NB4 (cell line): Measurements from ENCODE around the gene RAB3IL1.

Source experiments
- DNase-seq: peaks from one replicate; pipeline ENCODE4 v3.0.0; 2010; ENCODE audit warnings: low read depth
- H3K4me3 ChIP-seq: one replicate; pipeline ENCODE4 v1.5.1; 2011; ENCODE audit warnings: mild to moderate bottlenecking, low read depth, low read length, moderate library complexity
- MYC ChIP-seq: IDR thresholded peaks from 2 replicates; pipeline ENCODE4 v1.6.1; 2011; ENCODE audit warnings: low read depth, low read length
- POLR2A ChIP-seq: IDR thresholded peaks from 2 replicates; pipeline ENCODE4 v1.6.1; 2011; ENCODE audit warnings: mild to moderate bottlenecking; ENCODE audit not compliant: insufficient read length; ENCODE audit errors: extremely low read depth
- TF ChIP-seq, protein P1 (sequence below): IDR thresholded peaks from one replicate; pipeline ENCODE4 v1.5.1; 2012; ENCODE audit warnings: low read depth, low read length
- TF ChIP-seq, protein P2 (sequence below): IDR thresholded peaks from 2 replicates; pipeline ENCODE4 v1.6.1; 2011; ENCODE audit warnings: low read depth, low read length

The RAB3IL1 gene

DNA sequence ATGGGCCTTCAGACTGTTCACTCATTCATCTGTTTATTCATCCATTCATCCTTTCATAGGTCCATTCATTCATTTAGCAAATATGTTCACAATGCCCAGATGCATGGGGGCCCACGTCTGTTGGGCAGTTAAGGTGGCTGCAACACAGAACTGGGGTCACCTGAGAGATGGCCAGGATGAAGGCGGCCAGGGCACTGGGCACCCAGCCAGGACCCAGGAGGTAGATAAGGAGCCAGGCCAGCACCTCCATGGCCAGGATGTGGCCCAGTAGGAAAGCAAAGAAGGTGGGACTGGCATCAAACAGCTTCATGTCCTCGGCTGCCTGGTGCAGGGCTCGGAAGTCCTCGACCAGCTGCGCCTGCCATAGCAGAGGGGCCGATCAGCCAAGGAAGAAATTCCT, 38.2 kb downstream of the RAB3IL1 start:
- H3K4me3 ChIP-seq, result no peak overlapping the region
- no peak for DNase-seq
- TF ChIP-seq, protein P1, sequence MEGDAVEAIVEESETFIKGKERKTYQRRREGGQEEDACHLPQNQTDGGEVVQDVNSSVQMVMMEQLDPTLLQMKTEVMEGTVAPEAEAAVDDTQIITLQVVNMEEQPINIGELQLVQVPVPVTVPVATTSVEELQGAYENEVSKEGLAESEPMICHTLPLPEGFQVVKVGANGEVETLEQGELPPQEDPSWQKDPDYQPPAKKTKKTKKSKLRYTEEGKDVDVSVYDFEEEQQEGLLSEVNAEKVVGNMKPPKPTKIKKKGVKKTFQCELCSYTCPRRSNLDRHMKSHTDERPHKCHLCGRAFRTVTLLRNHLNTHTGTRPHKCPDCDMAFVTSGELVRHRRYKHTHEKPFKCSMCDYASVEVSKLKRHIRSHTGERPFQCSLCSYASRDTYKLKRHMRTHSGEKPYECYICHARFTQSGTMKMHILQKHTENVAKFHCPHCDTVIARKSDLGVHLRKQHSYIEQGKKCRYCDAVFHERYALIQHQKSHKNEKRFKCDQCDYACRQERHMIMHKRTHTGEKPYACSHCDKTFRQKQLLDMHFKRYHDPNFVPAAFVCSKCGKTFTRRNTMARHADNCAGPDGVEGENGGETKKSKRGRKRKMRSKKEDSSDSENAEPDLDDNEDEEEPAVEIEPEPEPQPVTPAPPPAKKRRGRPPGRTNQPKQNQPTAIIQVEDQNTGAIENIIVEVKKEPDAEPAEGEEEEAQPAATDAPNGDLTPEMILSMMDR, result no peak
- TF ChIP-seq MYC (no peak), POLR2A (no peak)
- TF ChIP-seq, protein P2, sequence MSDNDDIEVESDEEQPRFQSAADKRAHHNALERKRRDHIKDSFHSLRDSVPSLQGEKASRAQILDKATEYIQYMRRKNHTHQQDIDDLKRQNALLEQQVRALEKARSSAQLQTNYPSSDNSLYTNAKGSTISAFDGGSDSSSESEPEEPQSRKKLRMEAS, result no peak

DNA sequence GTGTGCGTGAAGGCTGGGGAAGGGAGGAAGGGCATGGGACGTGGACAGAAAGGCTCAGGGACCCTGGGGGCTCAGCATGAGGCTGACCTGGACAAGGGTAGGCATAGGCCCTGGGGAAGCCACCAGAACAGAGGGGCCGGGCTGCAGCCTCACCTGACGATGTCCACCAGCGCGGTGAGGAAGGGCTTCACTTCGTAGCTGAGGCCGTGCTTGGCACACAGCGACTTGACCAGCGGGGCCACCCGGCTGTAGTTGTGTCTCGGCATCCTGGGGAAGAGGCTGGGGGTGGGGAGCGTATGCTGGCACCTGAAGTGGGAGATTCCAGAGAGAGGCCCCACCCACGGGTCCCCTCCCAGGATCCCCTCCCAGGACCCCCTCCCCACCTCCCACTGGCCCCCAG, 41.7 kb downstream of the RAB3IL1 start:
- no peak overlapping the region for H3K4me3 ChIP-seq
- DNase-seq, result no peak
- no peak for TF ChIP-seq MYC
- no peak for TF ChIP-seq POLR2A
- TF ChIP-seq, protein P2, result no peak
- TF ChIP-seq, protein P1, result no peak

DNA sequence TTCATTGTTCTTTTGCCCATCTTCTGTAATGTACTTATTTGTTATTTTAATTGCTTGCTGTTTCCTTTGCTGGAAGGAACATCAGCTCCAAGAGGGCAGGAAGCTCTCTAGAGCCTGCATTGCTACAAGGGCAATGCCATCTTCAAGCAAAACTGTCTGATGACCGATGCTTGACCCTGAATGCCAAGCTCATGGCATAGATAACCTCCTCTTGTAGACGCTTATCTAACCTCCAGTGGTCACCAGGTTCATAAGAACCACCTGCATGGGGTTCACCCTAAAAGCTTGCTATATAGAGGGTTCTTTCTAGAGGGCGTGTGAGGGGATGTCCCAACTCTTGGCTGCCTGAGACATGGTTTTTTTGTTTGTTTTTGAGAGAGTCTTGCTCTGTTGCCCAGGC, 42.5 kb downstream of the RAB3IL1 start:
- TF ChIP-seq, protein P2, result no peak
- TF ChIP-seq POLR2A, result no peak
- TF ChIP-seq MYC, result no peak
- TF ChIP-seq, protein P1, result no peak
- DNase-seq, result no peak
- H3K4me3 ChIP-seq, result no peak overlapping the region

DNA sequence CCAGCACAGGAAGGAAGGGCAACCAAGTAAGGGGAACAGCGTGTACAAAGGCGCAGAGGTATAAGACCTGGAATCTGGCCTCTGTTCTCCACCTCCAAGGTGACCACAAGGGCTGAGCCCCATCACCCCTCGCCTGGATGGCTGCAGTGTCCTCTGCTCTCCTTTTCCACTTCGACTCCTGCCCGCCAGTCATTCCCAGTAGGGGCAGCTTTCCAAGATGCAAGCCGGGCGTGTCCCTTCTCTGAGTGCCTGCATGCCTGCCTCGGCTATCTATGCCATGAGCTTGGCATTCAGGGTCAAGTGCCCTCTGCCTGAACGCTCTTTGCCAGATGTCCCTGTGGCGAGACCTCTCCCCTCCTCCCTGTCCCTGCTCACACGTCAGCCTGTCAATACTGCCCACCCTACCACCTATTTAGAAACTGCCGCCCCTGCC, 43.0 kb downstream of the RAB3IL1 start:
- no peak overlapping the region for H3K4me3 ChIP-seq
- TF ChIP-seq, protein P2, result no peak
- TF ChIP-seq, protein P1, result no peak
- no peak for TF ChIP-seq POLR2A
- TF ChIP-seq MYC, result no peak
- no peak for DNase-seq

DNA sequence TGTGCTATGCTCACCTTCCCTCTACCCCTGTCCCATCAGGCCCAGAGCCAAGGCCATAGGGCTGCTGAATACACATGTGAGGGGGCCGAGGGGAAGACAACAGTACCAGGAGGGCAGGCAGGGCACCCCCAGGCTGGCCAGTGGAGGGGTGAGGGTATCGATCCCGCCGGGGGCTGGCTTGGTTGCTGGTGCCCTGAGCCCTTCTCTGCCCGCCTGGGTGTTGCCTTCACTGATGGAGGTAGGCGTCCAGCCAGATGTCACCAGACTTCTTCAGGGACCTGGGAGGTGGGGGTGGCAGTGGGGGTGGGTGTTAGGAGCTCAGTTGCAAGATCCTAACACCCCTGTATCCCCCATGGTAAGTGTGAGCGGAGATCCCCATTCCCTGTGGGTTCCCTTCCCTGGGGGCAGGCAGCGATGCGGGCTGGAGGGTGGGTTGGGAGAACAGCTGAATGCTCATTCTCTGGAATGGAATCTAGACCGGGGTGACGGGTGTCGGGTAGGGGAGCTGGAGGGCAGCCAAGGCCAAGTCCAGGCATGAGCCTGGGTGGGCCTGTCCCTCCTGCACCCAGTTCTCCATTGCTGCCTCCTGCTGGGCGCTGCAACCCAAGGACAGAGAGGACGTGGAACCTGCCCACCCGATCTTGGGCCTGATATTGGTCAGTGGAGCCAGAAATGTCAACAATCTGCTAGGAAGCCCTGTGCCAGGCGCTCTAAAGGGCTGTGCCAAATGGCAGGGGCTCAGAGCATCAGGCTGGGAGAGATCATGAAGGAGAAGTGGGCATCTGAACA, 43.6 kb downstream of the RAB3IL1 start:
- H3K4me3 ChIP-seq, result no peak overlapping the region
- TF ChIP-seq, protein P1, result no peak
- TF ChIP-seq, protein P2, result no peak
- no peak for TF ChIP-seq MYC
- no peak for TF ChIP-seq POLR2A
- no peak for DNase-seq
